ENCODE results near the gene TTLL1.

Gene TTLL1

GRCh38 chr22:43131773-43132501 is 42.7 kb upstream of the TTLL1 start:
- ChIA-PET CTCF (interaction anchor here (0.6 kb wide), 1 partner anchor 26 kb away, joined by 3 read pairs; no protein-coding TSS in a partner anchor), POLR2A (interaction anchor here (0.5 kb wide), 1 partner anchor 157 kb away, joined by 4 read pairs; no protein-coding TSS in a partner anchor)
- Histone ChIP-seq H3K36me3 (ENCODE audit: control insufficient read depth in 4 of 4, insufficient read depth in 4 of 4, low read length in 3 of 4) (peaks cover 13 to 51% (median 37%) of the 10 kb centered on the region in 4 experiments), H3K9me3 (ENCODE audit: control extremely low read depth in 1 of 5, control insufficient read depth in 4 of 5, insufficient read depth in 2 of 5, low read depth in 1 of 5, low read length in 4 of 5) (no peaks in the 10 kb centered on the region), H3K4me1 (ENCODE audit: control extremely low read depth in 1 of 4, control insufficient read depth in 4 of 4, insufficient read depth in 4 of 4, low read length in 3 of 4) (peaks cover 2 to 39% (median 34%) of the 10 kb centered on the region in 4 experiments), H3K4me3 (ENCODE audit: control insufficient read depth in 1 of 7, extremely low read depth in 1 of 7, insufficient read depth in 4 of 7, low read depth in 2 of 7, low read length in 6 of 7) (no peak overlapping the region), H3K27ac (ENCODE audit: insufficient read depth in 1 of 2, low read depth in 1 of 2, low read length in 2 of 2, poor library complexity in 1 of 2, severe bottlenecking in 2 of 2) (no peak overlapping the region), H3K27me3 (replicated peaks in 2 of 5; ENCODE audit: control insufficient read depth in 4 of 5, insufficient read depth in 5 of 5, low read length in 4 of 5) (no peaks in the 10 kb centered on the region)
- no peak for DNase-seq
- WGBS (ENCODE audit: insufficient coverage): 95% methylated on average over 14 of the region's 17 CpGs

GRCh38 chr22:43129426-43130425 is 40.5 kb upstream of the TTLL1 start:
- CTCF ChIA-PET: no interaction called here
- no peak overlapping the region for H3K4me3 ChIP-seq (ENCODE audit: control insufficient read depth in 1 of 7, extremely low read depth in 1 of 7, insufficient read depth in 4 of 7, low read depth in 2 of 7, low read length in 6 of 7)
- peaks cover 9 to 33% (median 26%) of the 10 kb centered on the region in 4 experiments for H3K36me3 ChIP-seq (ENCODE audit: control insufficient read depth in 4 of 4, insufficient read depth in 4 of 4, low read length in 3 of 4)
- H3K4me1 ChIP-seq (ENCODE audit: control extremely low read depth in 1 of 4, control insufficient read depth in 4 of 4, insufficient read depth in 4 of 4, low read length in 3 of 4): peaks cover 2 to 36% (median 33%) of the 10 kb centered on the region in 4 experiments
- DNase-seq: no peak
- no peaks in the 10 kb centered on the region for H3K9me3 ChIP-seq (ENCODE audit: control extremely low read depth in 1 of 5, control insufficient read depth in 4 of 5, insufficient read depth in 2 of 5, low read depth in 1 of 5, low read length in 4 of 5)
- POLR2A ChIA-PET: no interaction called here
- no peaks in the 10 kb centered on the region for H3K27me3 ChIP-seq (replicated peaks in 2 of 5; ENCODE audit: control insufficient read depth in 4 of 5, insufficient read depth in 5 of 5, low read length in 4 of 5)
- no peak overlapping the region for H3K27ac ChIP-seq (ENCODE audit: insufficient read depth in 1 of 2, low read depth in 1 of 2, low read length in 2 of 2, poor library complexity in 1 of 2, severe bottlenecking in 2 of 2)
- 72% methylated on average over 12 of the region's 16 CpGs for WGBS (ENCODE audit: insufficient coverage)

GRCh38 chr22:43128928-43129424 is 39.8 kb upstream of the TTLL1 start:
- WGBS (ENCODE audit: insufficient coverage): 78% methylated on average over 16 of the region's 20 CpGs
- peak in 1 of 3 donors; percentile 55 for DNase-seq
- POLR2A ChIA-PET: no interaction called here

GRCh38 chr22:43128116-43128515 is 38.9 kb upstream of the TTLL1 start:
- Histone ChIP-seq H3K4me3 (ENCODE audit: control insufficient read depth in 1 of 7, extremely low read depth in 1 of 7, insufficient read depth in 4 of 7, low read depth in 2 of 7, low read length in 6 of 7) (peak overlapping the region in 2 of 7 experiments; percentile 11 to 33), H3K9me3 (ENCODE audit: control extremely low read depth in 1 of 5, control insufficient read depth in 4 of 5, insufficient read depth in 2 of 5, low read depth in 1 of 5, low read length in 4 of 5) (no peaks in the 10 kb centered on the region), H3K27me3 (replicated peaks in 2 of 5; ENCODE audit: control insufficient read depth in 4 of 5, insufficient read depth in 5 of 5, low read length in 4 of 5) (no peaks in the 10 kb centered on the region), H3K27ac (ENCODE audit: insufficient read depth in 1 of 2, low read depth in 1 of 2, low read length in 2 of 2, poor library complexity in 1 of 2, severe bottlenecking in 2 of 2) (no peak overlapping the region), H3K4me1 (ENCODE audit: control extremely low read depth in 1 of 4, control insufficient read depth in 4 of 4, insufficient read depth in 4 of 4, low read length in 3 of 4) (peaks cover 2 to 36% (median 33%) of the 10 kb centered on the region in 4 experiments), H3K36me3 (ENCODE audit: control insufficient read depth in 4 of 4, insufficient read depth in 4 of 4, low read length in 3 of 4) (peaks cover 4 to 22% (median 17%) of the 10 kb centered on the region in 4 experiments)
- WGBS (ENCODE audit: insufficient coverage): 3% methylated on average over 8 of the region's 13 CpGs
- ChIA-PET CTCF (interaction anchor here (0.5 to 1.5 kb wide), 4 partner anchors 11 to 102 kb away, joined by 3 read pairs; no protein-coding TSS in a partner anchor), POLR2A (no interaction called here)
- peak in 2 of 3 donors; percentile 54 to 70 for DNase-seq

More at GRCh38 chr22:43128928-43129424, 39.8 kb upstream of the TTLL1 start:
- peaks cover 2 to 36% (median 33%) of the 10 kb centered on the region in 4 experiments for H3K4me1 ChIP-seq (ENCODE audit: control extremely low read depth in 1 of 4, control insufficient read depth in 4 of 4, insufficient read depth in 4 of 4, low read length in 3 of 4)
- no peak overlapping the region for H3K27ac ChIP-seq (ENCODE audit: insufficient read depth in 1 of 2, low read depth in 1 of 2, low read length in 2 of 2, poor library complexity in 1 of 2, severe bottlenecking in 2 of 2)
- no peaks in the 10 kb centered on the region for H3K27me3 ChIP-seq (replicated peaks in 2 of 5; ENCODE audit: control insufficient read depth in 4 of 5, insufficient read depth in 5 of 5, low read length in 4 of 5)
- H3K36me3 ChIP-seq (ENCODE audit: control insufficient read depth in 4 of 4, insufficient read depth in 4 of 4, low read length in 3 of 4): peaks cover 7 to 26% (median 20%) of the 10 kb centered on the region in 4 experiments
- CTCF ChIA-PET: no interaction called here
- no peaks in the 10 kb centered on the region for H3K9me3 ChIP-seq (ENCODE audit: control extremely low read depth in 1 of 5, control insufficient read depth in 4 of 5, insufficient read depth in 2 of 5, low read depth in 1 of 5, low read length in 4 of 5)
- peak overlapping the region in 1 of 7 experiments; percentile 28 for H3K4me3 ChIP-seq (ENCODE audit: control insufficient read depth in 1 of 7, extremely low read depth in 1 of 7, insufficient read depth in 4 of 7, low read depth in 2 of 7, low read length in 6 of 7)

- POLR2A ChIA-PET: no interaction called here
- WGBS (ENCODE audit: insufficient coverage): 93% methylated on average over 17 of the region's 17 CpGs
- H3K36me3 ChIP-seq (ENCODE audit: control insufficient read depth in 4 of 4, insufficient read depth in 4 of 4, low read length in 3 of 4): peaks cover 4 to 15% (median 11%) of the 10 kb centered on the region in 4 experiments
- H3K27me3 ChIP-seq (replicated peaks in 2 of 5; ENCODE audit: control insufficient read depth in 4 of 5, insufficient read depth in 5 of 5, low read length in 4 of 5): no peaks in the 10 kb centered on the region
- H3K4me3 ChIP-seq (ENCODE audit: control insufficient read depth in 1 of 7, extremely low read depth in 1 of 7, insufficient read depth in 4 of 7, low read depth in 2 of 7, low read length in 6 of 7): no peak overlapping the region
- peaks cover 2 to 36% (median 33%) of the 10 kb centered on the region in 4 experiments for H3K4me1 ChIP-seq (ENCODE audit: control extremely low read depth in 1 of 4, control insufficient read depth in 4 of 4, insufficient read depth in 4 of 4, low read length in 3 of 4)
- no peaks in the 10 kb centered on the region for H3K9me3 ChIP-seq (ENCODE audit: control extremely low read depth in 1 of 5, control insufficient read depth in 4 of 5, insufficient read depth in 2 of 5, low read depth in 1 of 5, low read length in 4 of 5)
- CTCF ChIA-PET: interaction anchor here (0.9 to 1.8 kb wide), 4 partner anchors 11 to 102 kb away, joined by 3 to 5 read pairs (median 3); no protein-coding TSS in a partner anchor
- no peak for DNase-seq
- no peak overlapping the region for H3K27ac ChIP-seq (ENCODE audit: insufficient read depth in 1 of 2, low read depth in 1 of 2, low read length in 2 of 2, poor library complexity in 1 of 2, severe bottlenecking in 2 of 2)
Observed at GRCh38 chr22:43127166-43127908, 38.1 kb upstream of the TTLL1 start.

- ChIA-PET POLR2A (interaction anchor here (0.6 to 0.7 kb wide), 2 partner anchors 10 to 797 kb away, joined by 3 read pairs; no protein-coding TSS in a partner anchor), CTCF (interaction anchor here (1.0 to 1.8 kb wide), 3 partner anchors 11 to 103 kb away, joined by 3 to 5 read pairs (median 3); no protein-coding TSS in a partner anchor)
- Histone ChIP-seq H3K36me3 (ENCODE audit: control insufficient read depth in 4 of 4, insufficient read depth in 4 of 4, low read length in 3 of 4) (peaks cover 2 to 8% (median 5%) of the 10 kb centered on the region in 4 experiments), H3K27ac (ENCODE audit: insufficient read depth in 1 of 2, low read depth in 1 of 2, low read length in 2 of 2, poor library complexity in 1 of 2, severe bottlenecking in 2 of 2) (no peak overlapping the region), H3K27me3 (replicated peaks in 2 of 5; ENCODE audit: control insufficient read depth in 4 of 5, insufficient read depth in 5 of 5, low read length in 4 of 5) (no peaks in the 10 kb centered on the region), H3K4me3 (ENCODE audit: control insufficient read depth in 1 of 7, extremely low read depth in 1 of 7, insufficient read depth in 4 of 7, low read depth in 2 of 7, low read length in 6 of 7) (no peak overlapping the region), H3K4me1 (ENCODE audit: control extremely low read depth in 1 of 4, control insufficient read depth in 4 of 4, insufficient read depth in 4 of 4, low read length in 3 of 4) (peaks cover 2 to 39% (median 33%) of the 10 kb centered on the region in 4 experiments), H3K9me3 (ENCODE audit: control extremely low read depth in 1 of 5, control insufficient read depth in 4 of 5, insufficient read depth in 2 of 5, low read depth in 1 of 5, low read length in 4 of 5) (no peaks in the 10 kb centered on the region)
- no peak for DNase-seq
- WGBS (ENCODE audit: insufficient coverage): 79% methylated on average over 2 of the region's 5 CpGs
Observed at GRCh38 chr22:43126501-43127165, 37.4 kb upstream of the TTLL1 start.
